ENCODE results near the gene PAQR9.

Gene PAQR9

GRCh38 chr3:142962175-142962519 lies 1.3 kb downstream of the PAQR9 start:
- no peak for TF ChIP-seq CTCF (conservative IDR thresholded peaks at IDR 0.05)
- H3K27ac ChIP-seq, result no peak overlapping the region

- H3K27ac ChIP-seq, result no peak overlapping the region
- TF ChIP-seq CTCF (conservative IDR thresholded peaks at IDR 0.05), result no peak
Observed at GRCh38 chr3:142961539-142961938, 1.9 kb downstream of the PAQR9 start.

GRCh38 chr3:142960322-142960850 lies 3.1 kb downstream of the PAQR9 start:
- TF ChIP-seq CTCF (conservative IDR thresholded peaks at IDR 0.05), result no peak
- no peak overlapping the region for H3K27ac ChIP-seq

- no peak overlapping the region for H3K27ac ChIP-seq
- TF ChIP-seq CTCF (conservative IDR thresholded peaks at IDR 0.05), result no peak
Observed at GRCh38 chr3:142958707-142959106, 4.8 kb downstream of the PAQR9 start.

- no peak overlapping the region for H3K27ac ChIP-seq
- no peak for TF ChIP-seq CTCF (conservative IDR thresholded peaks at IDR 0.05)
Observed at GRCh38 chr3:142953443-142953842, 10.0 kb downstream of the PAQR9 start.

- peak overlapping the region; percentile 7; the same call in 1 of the 2 replicates for H3K27ac ChIP-seq
- no peak for TF ChIP-seq CTCF (conservative IDR thresholded peaks at IDR 0.05)
Observed at GRCh38 chr3:142952272-142953193, 10.9 kb downstream of the PAQR9 start.

GRCh38 chr3:142951794-142952193 lies 11.7 kb downstream of the PAQR9 start:
- H3K27ac ChIP-seq, result no peak overlapping the region
- no peak for TF ChIP-seq CTCF (conservative IDR thresholded peaks at IDR 0.05)
